Epithelial cell of prostate (primary cell): ENCODE measurements around the gene CDIPT.
"Not testable (repeated sequence)": the region's sequence is repeated elsewhere in the genome, so short reads cannot be mapped to it uniquely, and the experiment has no call there.

Source experiments
- DNase-seq: peaks from one replicate; pipeline ENCODE4 v3.0.0-alpha.2; 2011; ENCODE audit warnings: low read depth, low spot score
- H3K27ac ChIP-seq: fragments of 450-650 bp; 2 replicates; pipeline ENCODE4 v1.5.1; 2017; ENCODE audit warnings: mild to moderate bottlenecking

CDIPT gene

DNA sequence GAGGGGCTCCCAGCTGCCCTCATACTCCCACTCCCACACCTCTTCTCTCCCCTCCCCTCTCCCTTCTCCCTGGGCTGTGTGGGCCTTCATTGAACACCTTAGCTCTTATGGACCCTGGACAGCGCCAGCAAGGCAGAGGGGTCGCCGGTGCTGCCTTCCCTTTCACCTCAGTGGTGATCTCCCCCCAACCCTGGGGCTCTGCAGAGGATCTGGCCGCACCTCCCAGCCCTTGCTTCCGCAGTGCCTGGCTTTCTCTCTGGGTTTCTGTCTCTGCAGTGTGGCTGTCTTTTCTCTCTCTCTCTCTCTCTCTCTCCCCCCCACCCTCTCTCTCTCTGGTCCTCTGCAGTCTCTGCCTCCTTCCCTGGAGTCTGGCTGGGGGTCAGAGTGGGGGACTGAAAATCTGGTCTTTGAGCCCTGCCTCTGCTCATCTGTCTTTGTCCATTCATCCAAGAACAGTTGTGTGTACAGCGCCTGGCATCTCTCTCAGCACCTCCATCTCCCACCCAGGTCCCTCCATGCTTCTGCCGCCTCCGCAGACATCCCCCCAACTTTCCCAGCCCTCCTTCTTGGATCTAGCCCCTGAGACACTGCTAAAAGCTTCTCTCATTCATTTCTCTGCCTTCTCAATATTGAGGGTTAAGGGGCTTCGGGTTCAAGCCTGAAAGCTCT lies 35.2 kb upstream of the CDIPT start:
- H3K27ac ChIP-seq, result no peak overlapping the region

DNA sequence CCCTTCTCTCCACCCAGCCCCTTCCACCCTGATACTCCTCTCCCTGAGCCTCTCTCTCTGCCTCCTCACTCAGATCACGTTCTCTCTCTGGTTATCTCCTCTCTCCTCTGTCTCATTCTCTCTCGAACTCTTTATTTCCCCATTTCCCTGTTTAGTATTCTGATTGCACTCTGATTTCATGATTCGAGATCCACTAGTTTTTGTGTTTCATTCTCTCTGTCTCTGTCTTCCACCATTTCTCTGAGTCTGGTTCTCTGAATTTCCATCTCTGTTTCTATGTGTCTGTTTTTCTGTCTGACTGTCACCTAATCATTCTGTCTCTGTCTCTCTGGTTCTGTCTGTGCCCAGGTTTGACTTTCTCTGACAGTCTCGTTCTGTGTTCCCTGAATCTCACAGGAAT lies 34.3 kb upstream of the CDIPT start:
- no peak for DNase-seq
- H3K27ac ChIP-seq, result no peak overlapping the region

More for the DNA sequence above, 35.2 kb upstream of the CDIPT start:
- no peak for DNase-seq

DNA sequence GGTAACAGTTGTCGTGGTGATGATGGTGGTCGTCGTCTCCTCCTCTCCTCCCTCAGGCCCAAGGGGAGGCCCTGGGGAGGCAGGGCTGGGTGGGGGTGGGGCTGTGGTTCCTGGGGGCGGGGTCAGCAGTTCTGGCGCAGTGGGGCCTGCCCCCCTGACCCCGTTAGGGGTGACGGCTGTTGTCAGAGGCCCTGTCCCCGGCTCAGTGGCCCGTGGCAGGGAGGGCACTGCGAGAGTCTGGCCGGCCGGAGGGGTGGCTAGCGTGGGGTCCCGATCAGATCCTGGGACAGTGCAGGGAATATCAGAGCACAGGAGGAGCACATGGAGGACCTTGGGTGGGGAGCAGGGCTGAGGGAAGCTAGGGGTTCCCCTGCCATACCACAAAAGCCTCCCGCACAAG lies 33.8 kb upstream of the CDIPT start:
- H3K27ac ChIP-seq, result no peak overlapping the region
- DNase-seq, result no peak

DNA sequence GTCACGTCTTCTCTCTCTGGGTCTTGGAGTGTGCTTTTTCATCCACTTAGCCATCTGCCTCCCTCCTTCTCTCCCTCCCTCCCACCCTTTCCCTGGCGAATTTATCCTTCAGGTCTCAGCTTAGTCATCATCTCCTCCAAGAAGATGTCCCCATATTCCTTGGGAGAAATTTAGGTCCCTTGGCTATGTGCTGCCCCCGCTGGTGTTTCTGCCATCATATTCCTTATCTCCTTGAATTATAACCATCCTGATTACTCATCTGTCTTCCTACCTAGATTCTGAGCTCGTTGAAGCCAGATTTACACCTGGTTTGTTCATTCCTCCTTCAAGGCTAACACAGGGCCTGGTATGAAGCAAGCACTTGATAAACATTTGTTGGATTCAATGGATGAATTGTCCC lies 31.3 kb upstream of the CDIPT start:
- no peak for DNase-seq
- no peak overlapping the region for H3K27ac ChIP-seq

DNA sequence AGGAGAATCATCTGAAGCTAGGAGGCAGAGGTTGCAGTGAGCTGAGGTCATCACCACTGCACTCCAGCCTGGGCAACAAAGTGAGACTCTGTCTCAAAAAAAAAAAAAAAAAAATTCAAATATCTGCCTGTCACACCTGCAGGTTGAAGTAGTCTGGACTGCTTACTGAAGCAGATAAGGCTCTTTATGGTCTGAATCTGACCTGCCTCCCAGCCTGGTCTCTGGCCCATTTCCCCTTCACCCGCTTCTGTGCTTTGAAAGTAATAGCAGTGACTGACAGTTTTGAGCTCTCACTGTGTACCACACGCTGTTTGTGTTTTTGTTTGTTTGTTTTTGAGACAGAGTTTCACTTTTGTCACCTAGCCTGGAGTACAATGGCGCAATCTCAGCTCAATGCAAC lies 30.5 kb upstream of the CDIPT start:
- DNase-seq, result no peak

DNA sequence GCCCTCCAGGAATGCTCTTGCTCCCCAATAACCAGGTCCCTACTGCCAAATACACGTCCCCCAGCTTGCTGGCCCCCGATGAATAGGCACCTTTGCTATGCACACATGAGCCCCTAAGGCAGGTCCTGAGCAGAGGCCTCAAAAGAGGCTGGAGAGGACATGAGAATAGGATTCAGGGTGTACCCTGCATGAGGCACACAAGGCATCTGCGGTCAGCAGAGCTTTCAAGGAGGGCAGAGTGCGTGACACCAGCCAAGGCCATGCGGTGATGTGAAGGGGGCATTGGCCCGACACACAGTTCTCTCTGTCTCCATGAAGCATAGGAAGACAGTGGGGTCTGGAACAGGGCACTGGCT lies 29.4 kb upstream of the CDIPT start:
- DNase-seq, result no peak
- no peak overlapping the region for H3K27ac ChIP-seq

More for the DNA sequence above, 30.5 kb upstream of the CDIPT start:
- no peak overlapping the region for H3K27ac ChIP-seq

DNA sequence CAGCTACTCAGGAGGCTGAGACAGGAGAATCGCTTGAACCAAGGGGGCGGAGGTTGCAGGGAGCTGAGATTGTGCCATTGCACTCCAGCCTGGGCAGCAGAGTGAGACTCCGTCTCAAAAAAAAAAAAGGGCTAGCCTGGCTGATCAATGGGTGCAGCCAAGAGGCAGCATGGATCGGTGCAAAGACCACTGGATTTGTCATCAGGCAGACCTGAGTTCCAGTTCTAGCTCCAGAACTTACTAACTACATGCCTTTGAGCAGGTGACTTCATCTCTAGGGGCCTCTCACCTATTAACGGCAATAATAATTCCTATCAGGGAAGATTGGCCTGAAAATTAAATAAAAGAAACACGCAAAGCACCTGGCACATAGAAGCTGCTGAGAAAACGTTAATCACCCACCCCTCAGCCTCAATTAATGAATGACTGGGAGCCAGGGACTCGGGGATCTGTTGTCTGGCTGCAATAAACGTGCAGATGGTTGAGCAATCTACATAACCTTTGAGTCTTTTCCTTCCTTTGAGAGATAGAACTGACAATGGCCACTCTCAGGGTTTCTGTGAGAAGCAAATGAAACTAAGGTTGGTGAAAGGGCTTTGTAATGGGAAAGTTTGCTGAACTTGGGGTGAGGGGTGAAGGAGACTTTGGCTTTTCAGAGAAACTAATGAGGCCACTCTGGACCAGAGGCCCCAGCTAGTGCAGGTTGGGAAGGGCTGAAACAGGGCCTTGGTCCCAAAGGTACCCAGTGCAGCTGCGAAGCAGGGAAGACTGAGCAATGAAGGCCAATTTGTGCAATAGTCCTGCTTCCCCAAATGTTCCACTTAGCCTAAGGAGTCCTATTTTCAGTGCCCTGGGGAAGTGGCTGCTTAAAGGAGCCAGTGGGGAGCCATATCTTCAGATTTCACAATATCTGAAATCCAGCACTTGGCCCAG lies 28.8 kb upstream of the CDIPT start:
- H3K27ac ChIP-seq, result no peak overlapping the region
- DNase-seq, result no peak

DNA sequence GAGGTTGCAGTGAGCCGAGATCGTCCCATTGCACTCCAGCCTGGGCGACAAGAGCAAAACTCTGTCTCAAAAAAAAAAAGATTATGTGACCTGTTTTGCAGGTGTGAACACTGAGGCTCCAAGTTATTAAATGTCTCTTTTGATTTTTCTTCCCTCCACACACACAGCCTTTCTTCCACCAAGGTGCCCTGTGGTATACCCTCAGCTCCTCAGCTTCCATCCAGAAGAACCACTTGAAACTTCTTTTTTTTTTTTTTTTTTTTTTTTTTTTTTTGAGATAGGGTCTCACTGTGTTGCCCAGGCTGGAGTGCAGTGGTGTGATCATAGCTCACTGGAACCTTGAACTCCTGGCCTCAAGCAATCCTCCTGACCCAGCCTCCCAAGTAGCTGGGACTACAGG lies 26.3 kb upstream of the CDIPT start:
- not testable (repeated sequence) for DNase-seq, H3K27ac ChIP-seq

DNA sequence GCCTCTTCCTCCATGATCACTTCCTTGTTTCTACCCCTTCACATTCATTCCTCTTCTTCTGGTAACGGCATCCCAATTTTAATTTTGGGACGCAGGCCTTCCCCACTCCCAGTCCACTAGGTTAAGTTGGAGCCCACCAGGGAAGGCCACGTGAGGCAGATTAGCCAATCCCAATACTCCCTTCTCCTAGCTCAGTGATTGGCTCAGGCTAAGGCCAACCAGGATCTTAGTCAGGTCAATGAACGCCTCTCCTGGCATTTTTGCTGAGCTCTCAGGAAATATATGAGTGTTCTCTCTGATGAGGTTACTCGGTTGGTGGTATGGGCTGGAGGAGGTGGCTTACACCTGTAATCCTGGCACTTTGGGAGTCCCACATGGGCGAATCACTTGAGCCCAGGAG lies 21.0 kb upstream of the CDIPT start:
- DNase-seq, result no peak
- no peak overlapping the region for H3K27ac ChIP-seq

DNA sequence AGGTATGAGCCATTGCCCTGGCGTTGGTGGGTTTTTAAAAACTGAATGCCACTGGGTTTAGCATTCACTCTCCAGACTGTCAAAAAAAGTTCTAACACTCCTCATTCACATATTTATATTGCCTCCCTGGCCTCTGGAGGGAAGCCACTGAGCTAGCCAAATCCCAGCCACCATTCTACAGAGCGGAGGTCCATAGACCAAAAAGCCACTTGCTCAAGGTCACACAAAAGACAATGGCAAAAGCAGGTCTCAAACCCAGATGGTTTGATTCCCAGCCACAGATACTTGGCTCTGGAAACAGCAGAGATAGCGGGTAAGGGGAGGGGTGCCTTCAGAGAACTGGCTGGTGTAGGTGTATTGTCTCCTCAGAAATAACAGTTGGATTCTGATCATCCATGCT lies 18.0 kb upstream of the CDIPT start:
- no peak for DNase-seq
- no peak overlapping the region for H3K27ac ChIP-seq

DNA sequence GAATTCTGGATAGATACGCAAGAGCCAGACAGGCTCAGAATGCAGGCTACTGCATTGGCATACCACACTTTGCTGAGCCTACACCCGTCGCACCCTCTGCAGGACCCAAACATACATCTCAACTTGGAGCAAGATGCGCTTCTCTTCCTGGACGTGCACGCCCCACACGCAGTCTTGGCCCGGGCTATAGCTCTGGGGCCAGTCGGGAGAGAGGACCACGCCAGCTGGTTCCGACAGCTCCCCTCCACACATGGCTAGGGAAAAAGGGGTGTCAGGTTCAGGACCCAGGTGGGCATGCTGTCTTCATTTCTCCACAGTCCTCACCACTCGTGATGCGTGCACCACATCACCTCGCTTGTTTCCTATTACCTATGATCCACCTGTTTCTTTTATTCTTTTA lies 15.1 kb upstream of the CDIPT start:
- H3K27ac ChIP-seq, result no peak overlapping the region
- no peak for DNase-seq

DNA sequence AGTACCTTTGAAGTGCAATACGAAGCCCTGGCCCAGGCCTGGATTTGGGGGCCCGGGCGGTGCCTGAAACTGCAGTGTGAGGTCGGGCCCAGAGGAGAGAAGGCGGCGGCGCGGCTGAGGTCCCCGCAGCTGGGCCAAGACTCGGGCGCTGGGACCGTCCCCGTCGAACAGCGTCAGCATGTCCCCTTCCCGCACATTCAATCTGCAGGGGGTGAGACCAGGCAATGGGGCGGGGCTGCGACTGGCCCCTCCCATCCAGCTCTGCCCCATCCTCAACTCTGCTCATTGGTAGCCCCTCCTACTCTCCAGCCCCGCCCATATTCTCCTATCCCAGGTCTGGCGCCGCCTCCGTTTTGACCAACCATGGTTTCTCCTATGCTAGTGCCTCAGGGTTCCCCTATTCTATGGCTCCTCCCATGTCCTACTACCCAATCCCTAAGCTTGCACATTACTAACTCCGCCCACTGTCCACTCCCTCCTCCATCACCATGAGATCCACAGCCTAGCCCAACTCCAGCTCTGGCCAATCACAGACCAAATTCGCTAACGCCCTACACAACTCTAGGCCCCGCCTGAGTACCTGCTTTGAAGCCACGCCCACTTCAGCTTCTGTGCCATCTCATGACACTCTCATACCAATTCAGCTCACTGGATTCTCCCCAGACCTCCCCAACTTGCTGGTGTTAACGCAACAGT lies 14.4 kb upstream of the CDIPT start:
- no peak overlapping the region for H3K27ac ChIP-seq
- no peak for DNase-seq

DNA sequence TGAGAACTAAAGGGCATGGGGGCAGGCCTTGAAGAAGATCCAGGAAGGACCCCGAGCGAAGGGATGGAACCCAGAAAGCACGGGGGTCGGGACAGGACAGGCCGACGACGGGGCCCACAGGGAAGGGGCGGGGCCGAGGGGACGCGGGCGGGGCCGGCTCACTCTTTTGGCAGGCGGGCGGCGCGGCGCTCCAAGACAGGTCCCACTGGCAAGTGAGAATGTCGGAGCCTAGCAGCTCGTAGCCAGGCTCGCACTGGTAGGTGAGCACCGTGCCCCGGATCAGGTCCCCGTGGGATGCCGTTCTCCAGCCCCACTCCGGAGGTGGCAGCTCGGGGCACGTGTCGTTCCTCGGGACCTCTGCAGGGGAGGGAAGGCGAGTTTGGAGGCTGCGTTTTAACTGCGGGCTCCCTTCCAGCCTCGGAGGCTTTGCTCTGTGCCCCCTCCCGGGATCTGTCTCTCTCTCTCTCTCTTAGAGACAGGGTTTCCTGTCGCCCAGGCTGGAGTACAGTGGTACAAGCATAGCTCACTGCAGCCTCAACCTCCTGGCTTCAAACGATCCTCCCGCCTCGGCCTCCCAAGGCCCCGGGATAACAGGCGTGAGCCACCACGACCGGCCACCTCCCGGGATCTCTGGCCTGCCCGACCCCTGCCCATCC lies 13.7 kb upstream of the CDIPT start:
- no peak for DNase-seq
- no peak overlapping the region for H3K27ac ChIP-seq

DNA sequence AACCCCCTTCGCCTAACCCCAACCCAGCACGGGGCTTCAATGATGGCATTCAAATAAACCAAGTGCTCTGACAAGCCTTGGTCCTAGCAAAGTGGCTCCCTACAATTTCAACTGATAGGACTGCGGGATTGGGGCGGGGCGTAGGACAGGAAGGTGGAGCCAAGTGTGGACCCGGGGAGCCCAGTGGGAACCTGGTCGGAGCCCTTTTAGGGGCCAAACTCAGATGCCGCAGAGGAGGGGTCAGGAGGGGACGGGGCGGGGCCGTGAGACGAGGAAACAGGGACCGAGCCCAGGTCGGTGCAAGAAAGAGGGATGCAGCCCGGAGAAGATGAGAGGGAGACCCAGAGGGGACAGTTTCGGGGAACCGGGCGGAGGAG lies 13.2 kb upstream of the CDIPT start:
- no peak for DNase-seq
- H3K27ac ChIP-seq, result no peak overlapping the region

DNA sequence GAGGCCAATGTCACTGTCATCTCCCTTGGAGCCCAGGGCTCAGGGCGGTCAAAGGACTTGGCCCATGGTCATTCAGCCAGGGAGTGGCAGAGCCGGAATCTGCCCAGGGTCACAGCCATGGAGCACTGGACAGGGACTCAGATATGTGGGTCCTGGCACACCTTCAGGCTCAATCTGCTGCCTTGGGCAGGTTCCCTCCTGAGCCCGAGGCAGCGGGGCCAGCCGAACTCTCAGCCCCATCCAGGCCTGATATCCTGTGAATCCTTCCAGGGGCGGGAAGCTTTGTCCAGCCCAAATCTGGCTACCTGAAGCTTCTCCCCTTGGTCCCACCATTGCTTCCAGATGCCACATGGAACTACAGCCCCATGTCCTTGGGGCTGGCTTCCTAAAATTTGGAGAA lies 12.2 kb upstream of the CDIPT start:
- no peak for DNase-seq
- no peak overlapping the region for H3K27ac ChIP-seq

DNA sequence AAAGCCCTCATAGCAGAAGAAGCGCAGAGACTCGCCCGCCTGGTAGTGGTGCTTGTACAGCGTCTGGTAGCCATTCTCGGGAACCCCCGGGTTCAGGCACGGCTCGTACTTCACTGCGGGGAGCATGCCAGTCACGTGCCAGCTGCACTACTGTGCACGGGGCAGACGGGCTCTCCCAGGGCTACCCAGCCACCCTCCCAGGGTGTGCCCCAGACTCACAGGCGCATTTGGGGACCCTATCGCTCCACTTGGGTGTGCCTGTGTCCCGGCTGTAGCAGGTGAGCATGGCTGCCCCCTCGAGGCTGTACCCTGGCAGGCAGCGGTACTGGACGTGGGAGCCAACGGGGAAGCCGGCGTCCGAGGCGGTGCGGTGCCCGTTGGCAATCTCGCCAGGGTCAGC lies 10.3 kb upstream of the CDIPT start:
- H3K27ac ChIP-seq, result no peak overlapping the region
- no peak for DNase-seq

DNA sequence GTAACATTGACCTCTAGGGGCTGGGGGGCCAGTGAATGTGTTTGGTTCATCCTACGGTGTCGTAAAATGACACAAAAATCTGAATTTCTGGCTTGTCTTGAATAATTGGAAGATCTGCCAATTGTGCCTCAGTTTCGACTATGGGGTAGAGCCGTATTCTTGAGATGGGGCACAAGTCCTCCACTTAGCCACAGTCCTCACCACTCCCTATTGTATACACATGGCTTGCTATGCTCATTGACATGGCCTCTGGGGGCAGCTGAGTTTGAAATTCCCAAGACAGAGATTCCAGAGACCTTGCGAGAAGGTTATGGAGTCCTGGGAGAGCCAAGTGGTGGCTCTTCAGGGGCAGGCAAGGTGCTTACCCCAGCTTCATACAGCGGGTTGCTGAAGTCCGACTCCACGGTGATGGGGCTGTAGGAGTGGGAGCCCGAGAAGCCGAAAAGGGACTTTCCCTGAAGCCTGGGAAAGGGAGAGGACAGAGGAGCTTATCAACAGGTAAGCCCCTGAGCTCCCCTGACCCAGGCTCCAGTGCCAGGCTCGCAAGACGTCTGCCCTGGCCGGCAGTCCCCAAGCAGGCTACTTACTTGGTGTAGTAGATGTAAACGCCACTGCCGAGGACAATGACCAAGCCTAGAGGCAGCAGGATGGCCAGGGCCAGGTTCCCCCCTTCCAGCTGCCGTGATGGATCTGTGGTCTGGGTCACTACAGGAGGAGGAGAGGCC lies 9.0 kb upstream of the CDIPT start:
- no peak for DNase-seq

DNA sequence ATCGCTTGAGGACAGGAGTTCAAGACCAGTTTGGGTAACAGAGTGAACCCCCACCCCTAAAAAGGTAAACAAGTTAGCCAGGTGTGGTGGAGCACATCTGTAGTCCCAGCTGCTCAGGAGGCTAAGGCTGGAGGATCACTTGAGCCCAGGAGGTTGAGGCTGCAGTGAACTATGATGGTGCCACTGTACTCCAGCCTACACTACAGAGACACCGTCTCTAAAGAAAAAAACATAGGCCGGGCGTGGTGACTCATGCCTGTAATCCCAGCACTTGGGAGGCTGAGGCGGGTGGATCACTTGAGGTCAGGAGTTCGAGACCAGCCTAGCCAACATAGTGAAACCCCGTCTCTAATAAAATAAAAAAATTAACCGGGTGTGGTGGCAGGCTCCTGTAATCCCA lies 6.0 kb upstream of the CDIPT start:
- not testable (repeated sequence) for H3K27ac ChIP-seq, DNase-seq

More for the DNA sequence above, 9.0 kb upstream of the CDIPT start:
- H3K27ac ChIP-seq, result no peak overlapping the region

DNA sequence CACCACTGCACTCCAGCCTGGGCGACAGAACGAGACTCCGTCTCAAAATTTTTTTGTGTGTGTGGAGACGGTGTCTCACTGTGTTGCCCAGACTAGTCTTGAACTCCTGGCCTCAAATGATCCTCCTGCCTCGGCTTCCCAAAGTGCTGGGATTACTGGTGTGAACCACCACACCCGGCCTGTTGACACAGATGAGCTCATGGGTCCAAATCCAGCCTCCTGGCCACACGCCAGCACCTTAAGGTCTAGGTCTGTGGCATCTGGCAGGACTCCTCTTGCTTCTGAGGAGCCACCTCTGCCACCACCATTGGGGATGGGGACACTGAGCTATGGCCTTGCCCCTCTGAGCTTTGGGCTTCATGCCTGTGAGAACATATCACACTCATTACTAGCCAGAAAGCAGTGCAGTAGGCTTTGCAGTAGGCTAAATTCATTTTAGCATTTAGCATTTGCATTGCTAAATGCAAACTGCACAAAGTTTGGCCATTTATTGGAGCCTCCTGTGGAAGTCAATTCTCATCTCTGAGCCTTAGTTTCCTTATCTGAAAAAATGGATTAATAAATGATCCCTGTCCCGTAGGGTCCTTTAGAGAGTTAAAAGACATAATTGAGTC lies 5.5 kb upstream of the CDIPT start:
- no peak for DNase-seq
- no peak overlapping the region for H3K27ac ChIP-seq

DNA sequence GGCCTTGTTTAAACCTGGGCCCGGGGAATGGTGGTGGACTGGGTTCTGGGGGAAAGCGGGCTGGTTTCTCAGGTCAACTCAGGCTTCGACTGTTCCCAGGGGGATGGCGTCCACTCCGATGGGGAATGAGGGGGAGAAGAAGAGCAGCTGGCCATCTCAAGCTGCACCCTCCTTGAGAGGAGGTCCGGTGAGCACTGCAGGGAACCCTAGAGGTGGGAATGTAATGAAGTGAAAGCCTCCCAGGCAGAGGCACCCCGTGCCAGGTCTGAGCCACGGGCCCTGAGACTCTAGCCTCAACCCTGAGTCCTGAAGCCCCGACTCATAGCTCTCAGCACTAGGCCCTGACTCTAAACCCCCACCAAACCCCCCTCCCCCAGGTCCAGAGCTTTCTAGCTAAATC lies 1.2 kb upstream of the CDIPT start:
- no peak for DNase-seq
- no peak overlapping the region for H3K27ac ChIP-seq
